ENCODE measurements around the gene LAD1. TPM values are rescaled to one million over a fixed set of nuclear protein-coding genes. Genes with fewer than 3 reads are reported as not detected.

Gene LAD1
- total RNA-seq, 1 experiment from 2014 or later, result 30.1 TPM

GRCh38 chr1:201401700-201402099, 2.6 kb upstream of the LAD1 start:
- H3K9me3 Mint-ChIP-seq, result no peaks in the 10 kb centered on the region
- no CpG with 5 or more reads among the region's 2 CpGs for whole genome bisulfite sequencing (ENCODE audit: extremely low coverage, insufficient read length, low lambda C conversion rate)

More at GRCh38 chr1:201401700-201402099, 2.6 kb upstream of the LAD1 start:
- Histone ChIP-seq H4K20me1 (ENCODE audit: control insufficient read depth, insufficient read depth, insufficient read length) (no peaks in the 10 kb centered on the region), H4K8ac (replicated peaks; ENCODE audit: insufficient read length, low read depth, low read length) (no peak overlapping the region), H3K27ac (ENCODE audit: insufficient read length, low read depth, low read length) (no peak overlapping the region), H2BK15ac (ENCODE audit: low read depth, low read length) (no peak overlapping the region), H4K91ac (ENCODE audit: insufficient read length, low read depth, low read length) (no peak overlapping the region), H3K9me3 (ENCODE audit: control insufficient read depth, low read depth, low read length) (no peaks in the 10 kb centered on the region), H2BK12ac (ENCODE audit: insufficient read length, low read depth, low read length) (no peak overlapping the region), H3K56ac (ENCODE audit: insufficient read length, low read depth, low read length) (no peak overlapping the region), H3K4me1 (ENCODE audit: insufficient read depth, low read length) (no peaks in the 10 kb centered on the region), H3K23ac (ENCODE audit: insufficient read length, low read depth, low read length) (no peak overlapping the region), H4K5ac (ENCODE audit: insufficient read length, low read depth, low read length) (no peak overlapping the region), H2BK5ac (ENCODE audit: insufficient read length, low read length) (no peak overlapping the region), H3K4me2 (ENCODE audit: insufficient read depth, insufficient read length, low read length) (no peak overlapping the region), H2BK120ac (ENCODE audit: low read depth, low read length, poor library complexity, severe bottlenecking) (no peak overlapping the region), H3K79me1 (ENCODE audit: insufficient read depth, low read depth, low read length, poor library complexity, severe bottlenecking) (no peaks in the 10 kb centered on the region), H3K14ac (ENCODE audit: insufficient read depth, low read length) (no peak overlapping the region), H2AFZ (ENCODE audit: low read length) (no peak overlapping the region), H3T11ph (ENCODE audit: low read length) (no peak overlapping the region), H3K27me3 (ENCODE audit: insufficient read depth, low read length) (peaks cover 5% of the 10 kb centered on the region; the same call in 1 of the 2 replicates), H3K4ac (ENCODE audit: low read depth, low read length) (no peak overlapping the region), H2BK20ac (ENCODE audit: low read depth, low read length, poor library complexity, severe bottlenecking) (no peak overlapping the region), H3K9ac (ENCODE audit: extremely low read depth, insufficient read length, low read length) (no peak overlapping the region), H3K18ac (ENCODE audit: insufficient read length, low read depth, low read length) (no peak overlapping the region), H2AK5ac (ENCODE audit: insufficient read length, low read length) (no peak overlapping the region), H3K23me2 (ENCODE audit: insufficient read length, low read depth, low read length, poor library complexity, severe bottlenecking) (peaks cover 16% of the 10 kb centered on the region), H3K79me2 (ENCODE audit: insufficient read depth, low read length) (no peaks in the 10 kb centered on the region)
- H3K27ac Mint-ChIP-seq, result no peak overlapping the region
- H3K4me1 Mint-ChIP-seq, result peaks cover 27 to 28% of the 10 kb centered on the region in 2 experiments
- peaks cover 22% of the 10 kb centered on the region for H3K27me3 Mint-ChIP-seq (ENCODE audit: low read depth)
- H3K4me3 Mint-ChIP-seq, result no peak overlapping the region
- DNase-seq, result no peak
- TF ChIP-seq CTCF (conservative IDR thresholded peaks at IDR 0.05), result no peak
- H3K36me3 Mint-ChIP-seq (ENCODE audit: insufficient read depth in 1 of 3, low read depth in 3 of 3), result peaks cover 0 to 3% (median 0%) of the 10 kb centered on the region in 3 experiments; a peak in 3 of 7 replicates
